WI38 (cell line): Measurements from ENCODE around the gene FNDC11.
"Not testable (repeated sequence)": the region's sequence is repeated elsewhere in the genome, so short reads cannot be mapped to it uniquely, and the experiment has no call there.

Experiments used
- H3K4me3 ChIP-seq: 2 replicates; pipeline ENCODE4 v1.5.1; 2011; ENCODE audit warnings: low read depth, mild to moderate bottlenecking, control low read depth, low read length
- CTCF ChIP-seq: IDR thresholded peaks from 2 replicates; pipeline ENCODE4 v1.5.1; 2012; ENCODE audit warnings: low read depth, mild to moderate bottlenecking, control low read depth, low read length

Gene FNDC11

DNA sequence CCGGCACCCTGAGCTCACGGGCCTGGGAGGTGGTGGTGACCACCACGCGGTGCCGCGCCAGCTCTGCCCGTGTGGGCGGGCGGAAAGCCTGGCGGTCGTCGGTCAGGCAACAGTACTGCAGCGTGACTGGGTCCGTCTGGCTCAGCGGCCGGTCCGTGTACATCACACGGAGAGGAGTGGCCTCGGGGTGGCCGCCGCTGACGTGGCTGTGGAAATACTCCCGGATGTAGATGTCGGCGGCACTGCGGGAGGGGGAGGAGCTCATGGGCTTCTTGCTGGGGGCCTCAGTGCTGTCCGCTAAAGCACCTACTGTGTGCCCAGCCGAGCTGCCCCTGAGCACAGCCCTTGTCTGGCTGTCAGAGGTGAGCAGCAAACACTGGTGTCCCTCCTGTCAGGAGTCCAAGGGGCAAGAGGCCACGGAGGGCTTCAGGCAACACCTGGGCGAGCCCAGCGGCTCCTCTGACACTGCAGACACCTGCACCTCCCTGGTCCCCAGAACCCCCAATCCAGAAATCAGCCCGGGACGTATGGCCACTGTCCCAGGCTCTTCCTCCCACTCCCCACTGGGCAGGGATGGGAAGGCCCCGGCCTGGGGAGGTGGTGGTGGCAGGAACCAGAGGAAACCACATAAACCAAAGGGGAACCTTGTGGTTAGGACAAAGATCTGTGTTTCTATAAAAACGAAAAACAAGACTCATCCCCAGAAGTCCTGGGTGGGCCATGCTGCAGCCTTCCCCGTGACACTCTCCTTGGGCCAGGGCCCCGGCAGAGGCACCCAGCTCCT lies 13.6 kb downstream of the FNDC11 start:
- TF ChIP-seq CTCF = no peak
- H3K4me3 ChIP-seq = no peak overlapping the region

DNA sequence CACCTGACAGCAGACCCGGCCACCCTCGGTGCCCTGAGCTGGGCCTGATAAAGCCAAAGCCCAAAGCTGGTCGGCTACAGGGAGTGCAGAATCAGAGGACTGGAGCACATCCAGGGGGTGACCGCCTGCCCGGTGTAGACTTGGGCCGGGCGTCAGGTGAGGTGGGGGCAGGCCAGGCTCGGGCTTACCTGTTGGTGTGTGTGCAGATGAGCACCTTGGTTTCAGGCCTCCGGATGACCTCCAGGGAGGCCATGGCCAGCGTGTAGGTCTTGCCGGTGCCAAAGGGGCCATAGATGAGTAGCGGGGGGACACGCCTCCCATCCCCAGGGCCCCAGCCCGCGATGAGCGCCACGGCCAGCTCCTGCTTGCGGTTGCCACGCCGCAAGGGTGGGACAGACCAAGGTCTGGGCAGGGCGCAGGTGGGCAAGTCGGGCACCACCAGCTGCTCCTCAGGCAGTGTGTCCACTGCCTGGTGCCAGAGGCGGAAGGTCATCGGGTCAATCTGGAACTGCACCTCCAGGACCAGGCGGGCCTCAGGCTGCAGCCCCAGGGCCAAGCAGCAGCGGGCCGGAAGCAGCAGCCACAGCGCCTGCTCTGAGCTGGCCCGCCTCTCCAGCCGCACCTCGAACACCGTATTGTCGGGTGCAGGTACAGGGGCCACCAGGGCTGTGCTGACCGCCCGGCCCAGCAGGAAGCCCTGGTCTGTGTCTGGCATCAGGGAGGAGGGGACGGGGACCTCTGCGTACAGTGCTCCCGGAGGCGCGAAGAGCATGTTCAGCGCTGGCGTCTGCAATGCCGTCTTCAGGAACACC lies 14.4 kb downstream of the FNDC11 start:
- H3K4me3 ChIP-seq = no peak overlapping the region
- no peak for TF ChIP-seq CTCF

DNA sequence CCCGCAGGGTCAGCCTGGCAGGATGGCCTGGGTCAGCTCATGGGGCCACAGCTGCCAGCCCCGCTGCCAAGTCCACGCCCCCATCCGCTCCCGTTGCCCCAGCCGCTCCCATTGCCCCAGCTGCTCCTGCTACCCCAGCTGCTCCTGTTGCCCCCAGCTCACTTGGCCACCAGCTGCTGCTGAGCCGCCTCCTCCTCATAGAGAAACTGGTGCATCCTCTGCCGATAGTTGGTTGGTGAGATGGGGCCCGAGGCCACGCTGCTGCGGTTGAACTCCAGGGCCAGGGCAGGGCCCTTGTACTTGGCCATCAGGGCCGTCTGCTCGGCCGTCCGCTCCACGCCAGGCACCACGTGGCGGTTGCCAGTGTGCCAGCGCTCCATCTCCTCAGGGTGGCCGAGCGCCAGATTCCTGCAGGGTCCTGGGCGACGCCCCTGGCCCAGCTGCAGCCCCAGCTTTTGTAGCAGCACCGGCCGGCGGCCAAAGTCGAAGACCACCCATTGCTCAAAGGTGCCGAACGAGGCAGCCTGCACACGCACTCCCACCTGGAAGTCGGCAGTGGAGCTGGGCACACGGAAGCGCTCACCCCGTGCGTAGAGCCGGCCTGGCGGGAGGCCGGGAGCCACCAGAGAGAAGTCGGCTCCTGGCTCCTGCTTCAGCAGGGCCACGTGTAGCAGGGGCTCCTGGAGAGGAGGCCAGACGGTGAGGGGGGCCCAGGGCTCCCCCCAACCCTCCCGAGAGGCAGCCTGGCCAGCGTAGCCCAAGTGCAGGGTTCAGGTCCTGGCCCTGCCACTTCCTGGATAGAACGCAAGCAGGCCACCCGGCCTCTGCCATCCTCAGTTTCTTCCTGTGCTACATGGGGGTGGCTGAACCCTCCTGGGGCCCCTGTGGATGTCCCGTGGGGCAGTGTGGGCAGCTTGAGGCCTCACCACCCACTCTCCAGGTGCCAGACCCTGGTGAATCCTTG lies 15.3 kb downstream of the FNDC11 start:
- TF ChIP-seq CTCF = no peak

GRCh38 chr20:63570281-63571086 lies 16.5 kb downstream of the FNDC11 start:
- TF ChIP-seq CTCF = no peak

More for the DNA sequence above, 15.3 kb downstream of the FNDC11 start:
- H3K4me3 ChIP-seq = no peak overlapping the region

GRCh38 chr20:63571087-63571478 lies 17.1 kb downstream of the FNDC11 start:
- not testable (repeated sequence) for H3K4me3 ChIP-seq

More at GRCh38 chr20:63570281-63571086, 16.5 kb downstream of the FNDC11 start:
- H3K4me3 ChIP-seq = no peak overlapping the region

GRCh38 chr20:63572071-63572787 lies 18.3 kb downstream of the FNDC11 start:
- no peak overlapping the region for H3K4me3 ChIP-seq
- TF ChIP-seq CTCF = no peak
